Measurements from ENCODE around the gene CBLB. TPM values are rescaled to one million over a fixed set of nuclear protein-coding genes. Genes with fewer than 3 reads are reported as not detected.

The CBLB gene
- total and polyA plus RNA-seq, 8 donors, result 30.7 to 49.3 (median 42.6) TPM

DNA sequence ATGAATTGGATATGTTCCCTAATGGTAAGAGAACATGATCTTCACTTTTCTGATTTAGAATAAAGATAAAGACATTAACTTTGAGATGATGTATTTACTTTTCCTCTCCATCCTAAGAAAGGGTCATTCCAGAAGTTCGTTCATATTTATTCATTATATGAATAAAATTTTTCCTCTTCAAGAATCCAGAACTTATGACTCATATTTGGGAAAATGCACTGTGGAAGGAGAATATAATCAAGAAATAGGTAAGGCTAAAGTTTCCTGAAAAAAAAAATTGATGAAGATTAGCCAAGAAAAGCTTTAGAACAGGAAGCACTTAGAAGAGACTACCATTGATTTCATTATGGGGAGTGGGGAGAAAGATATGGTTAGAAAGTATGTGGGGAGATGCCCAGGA, 36.5 kb upstream of the CBLB start:
- H3K27me3 ChIP-seq, result no peaks in the 10 kb centered on the region
- H3K4me1 ChIP-seq, result peaks cover 19 to 25% of the 10 kb centered on the region in 2 donors
- DNase-seq (no peak), ATAC-seq (no peak)
- H3K9me3 ChIP-seq, result no peaks in the 10 kb centered on the region
- intact Hi-C loops (cut with DNase I), result no loop called here
- no peaks in the 10 kb centered on the region for H3K36me3 ChIP-seq
- no peak overlapping the region for H3K4me3 ChIP-seq
- TF ChIP-seq, protein P1, sequence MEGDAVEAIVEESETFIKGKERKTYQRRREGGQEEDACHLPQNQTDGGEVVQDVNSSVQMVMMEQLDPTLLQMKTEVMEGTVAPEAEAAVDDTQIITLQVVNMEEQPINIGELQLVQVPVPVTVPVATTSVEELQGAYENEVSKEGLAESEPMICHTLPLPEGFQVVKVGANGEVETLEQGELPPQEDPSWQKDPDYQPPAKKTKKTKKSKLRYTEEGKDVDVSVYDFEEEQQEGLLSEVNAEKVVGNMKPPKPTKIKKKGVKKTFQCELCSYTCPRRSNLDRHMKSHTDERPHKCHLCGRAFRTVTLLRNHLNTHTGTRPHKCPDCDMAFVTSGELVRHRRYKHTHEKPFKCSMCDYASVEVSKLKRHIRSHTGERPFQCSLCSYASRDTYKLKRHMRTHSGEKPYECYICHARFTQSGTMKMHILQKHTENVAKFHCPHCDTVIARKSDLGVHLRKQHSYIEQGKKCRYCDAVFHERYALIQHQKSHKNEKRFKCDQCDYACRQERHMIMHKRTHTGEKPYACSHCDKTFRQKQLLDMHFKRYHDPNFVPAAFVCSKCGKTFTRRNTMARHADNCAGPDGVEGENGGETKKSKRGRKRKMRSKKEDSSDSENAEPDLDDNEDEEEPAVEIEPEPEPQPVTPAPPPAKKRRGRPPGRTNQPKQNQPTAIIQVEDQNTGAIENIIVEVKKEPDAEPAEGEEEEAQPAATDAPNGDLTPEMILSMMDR (IDR thresholded peaks at IDR 0.05), result no peak
- H3K27ac ChIP-seq, result no peak overlapping the region

DNA sequence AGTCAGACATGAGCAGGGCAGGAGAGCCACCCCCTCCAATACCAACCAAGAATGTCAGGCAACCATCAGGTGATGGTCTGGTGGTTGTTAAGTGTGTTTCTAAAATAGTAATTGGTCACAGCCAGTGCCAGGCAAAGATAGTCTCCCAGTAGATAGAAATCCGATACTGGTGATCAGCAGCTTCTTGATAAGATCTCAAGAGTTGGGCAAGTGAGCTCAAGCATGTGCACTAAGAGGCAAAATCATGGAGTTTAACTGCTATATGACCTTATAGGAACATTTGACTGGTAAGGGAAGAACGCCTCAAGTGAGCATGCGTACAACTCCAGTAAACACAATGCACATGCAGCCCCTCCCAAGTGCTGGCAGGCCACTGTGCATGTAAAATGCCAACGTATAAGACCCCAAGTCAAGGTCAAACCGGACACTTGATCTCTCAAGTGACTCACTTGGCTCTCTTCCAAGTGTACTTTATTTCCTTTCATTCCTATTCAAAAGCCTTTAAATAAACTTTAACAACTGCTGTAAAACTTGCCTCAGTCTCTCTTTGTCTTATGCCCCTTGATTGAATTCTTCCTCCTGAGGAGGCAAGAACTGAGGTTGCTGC, 36.0 kb upstream of the CBLB start:
- no peak for ATAC-seq
- Histone ChIP-seq H3K27ac (no peak overlapping the region), H3K36me3 (no peaks in the 10 kb centered on the region), H3K4me1 (peaks cover 19 to 25% of the 10 kb centered on the region in 2 donors), H3K9me3 (no peaks in the 10 kb centered on the region), H3K27me3 (no peaks in the 10 kb centered on the region), H3K4me3 (no peak overlapping the region)
- DNase-seq, result no peak
- TF ChIP-seq, protein P1 (IDR thresholded peaks at IDR 0.05), result no peak
- intact Hi-C loops (cut with DNase I), result no loop called here

DNA sequence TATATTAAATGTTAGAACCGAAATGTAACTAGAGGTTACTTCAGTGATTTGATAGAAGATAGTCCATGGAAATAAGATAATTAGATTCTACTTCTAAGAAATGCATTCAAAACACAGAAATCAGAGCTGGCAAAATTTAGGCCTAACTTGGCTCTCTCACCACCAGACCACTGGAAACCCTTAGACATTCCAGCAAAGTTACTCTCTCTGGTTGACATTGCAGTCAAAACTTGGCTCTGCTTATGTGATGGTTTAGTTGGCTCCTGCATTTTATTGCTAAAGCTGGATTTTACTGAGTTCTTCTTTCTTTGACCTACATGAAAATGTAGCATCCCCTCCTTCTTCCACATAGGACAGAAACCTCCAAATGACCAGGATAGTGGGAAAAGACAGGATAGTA, 35.4 kb upstream of the CBLB start:
- H3K4me3 ChIP-seq, result no peak overlapping the region
- no peaks in the 10 kb centered on the region for H3K27me3 ChIP-seq
- H3K9me3 ChIP-seq, result no peaks in the 10 kb centered on the region
- intact Hi-C loops (cut with DNase I), result no loop called here
- DNase-seq (no peak), ATAC-seq (no peak)
- no peak overlapping the region for H3K27ac ChIP-seq
- TF ChIP-seq, protein P1 (IDR thresholded peaks at IDR 0.05), result no peak
- H3K36me3 ChIP-seq, result no peaks in the 10 kb centered on the region
- H3K4me1 ChIP-seq, result peaks cover 19 to 25% of the 10 kb centered on the region in 2 donors

DNA sequence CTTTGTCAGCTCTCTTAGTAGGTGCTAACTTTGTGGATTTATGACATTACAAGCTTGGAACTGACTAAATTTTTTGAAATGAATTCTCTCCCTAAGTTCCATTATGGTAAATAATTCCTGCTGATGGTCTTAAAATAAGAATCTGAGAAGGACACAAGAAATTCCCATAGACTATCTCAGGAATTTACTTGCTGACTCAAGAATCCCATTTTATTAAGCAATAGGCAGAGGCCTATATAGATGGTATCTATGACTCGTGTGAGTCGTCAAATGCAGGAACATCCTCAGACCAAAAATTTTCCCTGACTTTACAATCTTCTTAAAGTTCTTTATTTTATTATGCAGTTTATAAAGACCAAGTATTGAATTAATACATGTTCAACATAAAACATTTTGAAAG, 30.7 kb upstream of the CBLB start:
- intact Hi-C loops (cut with DNase I), result no loop called here
- Histone ChIP-seq H3K4me3 (no peak overlapping the region), H3K27me3 (no peaks in the 10 kb centered on the region), H3K9me3 (no peaks in the 10 kb centered on the region), H3K4me1 (no peaks in the 10 kb centered on the region), H3K27ac (no peak overlapping the region), H3K36me3 (no peaks in the 10 kb centered on the region)
- ATAC-seq (no peak), DNase-seq (no peak)
- TF ChIP-seq, protein P1 (IDR thresholded peaks at IDR 0.05), result no peak

DNA sequence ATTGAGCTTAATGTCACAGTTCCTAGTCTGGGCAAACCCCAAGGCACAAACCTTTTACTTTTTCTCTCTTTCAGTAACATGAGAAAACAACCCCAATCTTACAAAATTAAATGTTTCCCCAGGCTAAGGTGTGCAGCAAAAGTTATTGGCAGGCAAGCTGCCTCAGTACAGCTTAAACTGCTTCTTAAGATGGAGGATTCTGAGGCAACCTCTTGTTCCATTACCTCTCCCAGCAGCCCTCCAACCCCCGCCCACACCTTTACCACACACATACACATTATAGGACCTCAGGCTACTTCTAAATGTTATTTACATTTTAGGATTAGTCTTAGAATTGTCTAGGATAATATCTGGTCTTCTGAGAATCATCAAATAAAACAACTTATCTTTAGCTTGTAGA, 22.3 kb upstream of the CBLB start:
- TF ChIP-seq, protein P1 (IDR thresholded peaks at IDR 0.05), result no peak
- Histone ChIP-seq H3K4me3 (no peak overlapping the region), H3K27me3 (no peaks in the 10 kb centered on the region), H3K27ac (no peak overlapping the region), H3K4me1 (no peaks in the 10 kb centered on the region), H3K36me3 (no peaks in the 10 kb centered on the region), H3K9me3 (no peaks in the 10 kb centered on the region)
- intact Hi-C loops (cut with DNase I), result no loop called here
- ATAC-seq (no peak), DNase-seq (no peak)
